ENCODE data around the gene SPECC1L. TPM values are rescaled to one million over a fixed set of nuclear protein-coding genes. Genes with fewer than 3 reads are reported as not detected.

SPECC1L gene
- total RNA-seq, 1 donor from 2014 or later = 79.5 TPM

GRCh38 chr22:24446260-24446611 lies 175.6 kb downstream of the SPECC1L start:
- no peak for DNase-seq (ENCODE audit: extremely low spot score, unreplicated experiment)
- Mint-ChIP-seq H3K9me3 (ENCODE audit: unreplicated experiment) (no peaks in the 10 kb centered on the region), H3K27ac (ENCODE audit: unreplicated experiment) (no peak overlapping the region), H3K36me3 (ENCODE audit: unreplicated experiment) (no peaks in the 10 kb centered on the region), H3K27me3 (ENCODE audit: unreplicated experiment) (no peaks in the 10 kb centered on the region), H3K4me1 (ENCODE audit: unreplicated experiment) (peaks cover 10% of the 10 kb centered on the region), H3K4me3 (ENCODE audit: unreplicated experiment) (no peak overlapping the region)
- TF ChIP-seq, protein P1, sequence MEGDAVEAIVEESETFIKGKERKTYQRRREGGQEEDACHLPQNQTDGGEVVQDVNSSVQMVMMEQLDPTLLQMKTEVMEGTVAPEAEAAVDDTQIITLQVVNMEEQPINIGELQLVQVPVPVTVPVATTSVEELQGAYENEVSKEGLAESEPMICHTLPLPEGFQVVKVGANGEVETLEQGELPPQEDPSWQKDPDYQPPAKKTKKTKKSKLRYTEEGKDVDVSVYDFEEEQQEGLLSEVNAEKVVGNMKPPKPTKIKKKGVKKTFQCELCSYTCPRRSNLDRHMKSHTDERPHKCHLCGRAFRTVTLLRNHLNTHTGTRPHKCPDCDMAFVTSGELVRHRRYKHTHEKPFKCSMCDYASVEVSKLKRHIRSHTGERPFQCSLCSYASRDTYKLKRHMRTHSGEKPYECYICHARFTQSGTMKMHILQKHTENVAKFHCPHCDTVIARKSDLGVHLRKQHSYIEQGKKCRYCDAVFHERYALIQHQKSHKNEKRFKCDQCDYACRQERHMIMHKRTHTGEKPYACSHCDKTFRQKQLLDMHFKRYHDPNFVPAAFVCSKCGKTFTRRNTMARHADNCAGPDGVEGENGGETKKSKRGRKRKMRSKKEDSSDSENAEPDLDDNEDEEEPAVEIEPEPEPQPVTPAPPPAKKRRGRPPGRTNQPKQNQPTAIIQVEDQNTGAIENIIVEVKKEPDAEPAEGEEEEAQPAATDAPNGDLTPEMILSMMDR (IDR thresholded peaks at IDR 0.05) = no peak

- Mint-ChIP-seq H3K27ac (ENCODE audit: unreplicated experiment) (no peak overlapping the region), H3K4me3 (ENCODE audit: unreplicated experiment) (no peak overlapping the region), H3K27me3 (ENCODE audit: unreplicated experiment) (no peaks in the 10 kb centered on the region), H3K36me3 (ENCODE audit: unreplicated experiment) (no peaks in the 10 kb centered on the region), H3K4me1 (ENCODE audit: unreplicated experiment) (peaks cover under 1% of the 10 kb centered on the region), H3K9me3 (ENCODE audit: unreplicated experiment) (no peaks in the 10 kb centered on the region)
- no peak for DNase-seq (ENCODE audit: extremely low spot score, unreplicated experiment)
- TF ChIP-seq, protein P1 (IDR thresholded peaks at IDR 0.05) = no peak
Measured at GRCh38 chr22:24450610-24451009, 180.0 kb downstream of the SPECC1L start.

GRCh38 chr22:24451162-24451561 lies 180.5 kb downstream of the SPECC1L start:
- no peaks in the 10 kb centered on the region for H3K4me1 Mint-ChIP-seq (ENCODE audit: unreplicated experiment)
- no peaks in the 10 kb centered on the region for H3K9me3 Mint-ChIP-seq (ENCODE audit: unreplicated experiment)
- H3K27me3 Mint-ChIP-seq (ENCODE audit: unreplicated experiment) = no peaks in the 10 kb centered on the region
- TF ChIP-seq, protein P1 (IDR thresholded peaks at IDR 0.05) = no peak
- no peaks in the 10 kb centered on the region for H3K36me3 Mint-ChIP-seq (ENCODE audit: unreplicated experiment)
- H3K27ac Mint-ChIP-seq (ENCODE audit: unreplicated experiment) = no peak overlapping the region
- no peak overlapping the region for H3K4me3 Mint-ChIP-seq (ENCODE audit: unreplicated experiment)
- DNase-seq (ENCODE audit: extremely low spot score, unreplicated experiment) = no peak

DNA sequence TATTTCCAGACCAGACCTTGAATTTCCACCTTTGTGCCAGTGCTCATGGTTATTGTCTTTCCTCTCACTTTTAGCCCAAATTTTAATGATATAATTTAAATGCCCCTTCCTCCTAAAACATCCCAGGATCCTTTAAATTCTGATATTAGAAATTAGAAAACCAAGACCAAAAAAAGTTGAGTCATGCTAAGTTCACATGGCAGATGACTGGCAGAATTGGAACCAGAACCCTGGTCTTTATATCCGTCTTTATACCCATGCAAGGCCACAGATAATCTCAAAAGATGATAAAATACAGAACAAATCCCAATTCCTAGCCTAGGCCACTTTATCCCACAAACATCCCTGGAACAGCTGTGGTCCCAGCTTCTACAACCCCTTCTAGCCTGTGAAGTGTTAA lies 183.2 kb downstream of the SPECC1L start:
- H3K4me3 Mint-ChIP-seq (ENCODE audit: unreplicated experiment) = no peak overlapping the region
- TF ChIP-seq, protein P1 (IDR thresholded peaks at IDR 0.05) = no peak
- H3K27ac Mint-ChIP-seq (ENCODE audit: unreplicated experiment) = no peak overlapping the region
- H3K9me3 Mint-ChIP-seq (ENCODE audit: unreplicated experiment) = no peaks in the 10 kb centered on the region
- no peaks in the 10 kb centered on the region for H3K4me1 Mint-ChIP-seq (ENCODE audit: unreplicated experiment)
- DNase-seq (ENCODE audit: extremely low spot score, unreplicated experiment) = no peak
- H3K27me3 Mint-ChIP-seq (ENCODE audit: unreplicated experiment) = no peaks in the 10 kb centered on the region
- no peaks in the 10 kb centered on the region for H3K36me3 Mint-ChIP-seq (ENCODE audit: unreplicated experiment)

- TF ChIP-seq, protein P1 (IDR thresholded peaks at IDR 0.05) = no peak
- no peaks in the 10 kb centered on the region for H3K9me3 Mint-ChIP-seq (ENCODE audit: unreplicated experiment)
- H3K27ac Mint-ChIP-seq (ENCODE audit: unreplicated experiment) = no peak overlapping the region
- H3K4me1 Mint-ChIP-seq (ENCODE audit: unreplicated experiment) = peaks cover 4% of the 10 kb centered on the region
- H3K4me3 Mint-ChIP-seq (ENCODE audit: unreplicated experiment) = no peak overlapping the region
- no peaks in the 10 kb centered on the region for H3K27me3 Mint-ChIP-seq (ENCODE audit: unreplicated experiment)
- no peak for DNase-seq (ENCODE audit: extremely low spot score, unreplicated experiment)
- H3K36me3 Mint-ChIP-seq (ENCODE audit: unreplicated experiment) = no peaks in the 10 kb centered on the region
Measured at GRCh38 chr22:24455039-24455438, 184.4 kb downstream of the SPECC1L start.

All from osteocyte (in vitro differentiated cells).